GM10847 (cell line): ENCODE results near the gene CALU.

Experiments used
- POLR2A ChIP-seq: IDR thresholded peaks from 2 replicates; pipeline ENCODE4 v1.6.1; 2011; ENCODE audit not compliant: insufficient read length; ENCODE audit errors: extremely low read depth

CALU gene

DNA sequence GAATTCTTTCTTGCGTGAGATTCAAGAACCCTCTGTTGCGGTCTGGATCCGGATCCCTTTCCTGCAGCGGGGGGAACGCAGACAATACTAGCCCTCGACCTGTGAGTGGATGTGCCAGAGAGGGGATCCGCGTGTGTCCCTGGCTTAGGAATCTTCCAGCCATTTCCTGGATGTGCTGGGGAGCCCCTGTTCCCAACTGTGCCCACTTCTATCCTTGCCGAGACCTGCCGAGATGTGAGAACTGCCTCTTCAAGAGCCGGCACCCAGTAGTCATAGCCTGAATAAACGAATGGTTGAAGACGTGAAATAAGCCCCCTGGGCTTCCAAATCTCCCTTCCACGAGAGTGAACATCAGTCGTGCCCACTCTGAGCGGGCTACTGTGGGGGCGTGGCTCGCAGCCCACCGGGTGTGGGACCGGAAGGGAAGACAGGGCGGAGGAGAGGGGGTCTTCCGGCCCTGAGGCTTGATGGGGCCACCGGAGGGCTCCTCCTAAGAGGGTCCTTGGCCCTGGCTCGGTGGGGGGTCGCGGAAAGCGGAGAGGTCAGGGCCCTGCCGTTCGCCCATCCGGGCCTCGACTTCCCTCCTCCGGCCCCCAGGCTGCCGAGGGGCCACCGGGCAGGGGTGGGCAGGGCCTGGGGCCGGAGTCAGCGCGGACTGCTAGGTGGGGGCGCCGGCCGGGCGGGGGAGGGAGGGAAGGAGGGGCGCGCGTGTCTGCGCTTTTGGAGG lies 51.3 kb downstream of the CALU start:
- no peak for TF ChIP-seq POLR2A

DNA sequence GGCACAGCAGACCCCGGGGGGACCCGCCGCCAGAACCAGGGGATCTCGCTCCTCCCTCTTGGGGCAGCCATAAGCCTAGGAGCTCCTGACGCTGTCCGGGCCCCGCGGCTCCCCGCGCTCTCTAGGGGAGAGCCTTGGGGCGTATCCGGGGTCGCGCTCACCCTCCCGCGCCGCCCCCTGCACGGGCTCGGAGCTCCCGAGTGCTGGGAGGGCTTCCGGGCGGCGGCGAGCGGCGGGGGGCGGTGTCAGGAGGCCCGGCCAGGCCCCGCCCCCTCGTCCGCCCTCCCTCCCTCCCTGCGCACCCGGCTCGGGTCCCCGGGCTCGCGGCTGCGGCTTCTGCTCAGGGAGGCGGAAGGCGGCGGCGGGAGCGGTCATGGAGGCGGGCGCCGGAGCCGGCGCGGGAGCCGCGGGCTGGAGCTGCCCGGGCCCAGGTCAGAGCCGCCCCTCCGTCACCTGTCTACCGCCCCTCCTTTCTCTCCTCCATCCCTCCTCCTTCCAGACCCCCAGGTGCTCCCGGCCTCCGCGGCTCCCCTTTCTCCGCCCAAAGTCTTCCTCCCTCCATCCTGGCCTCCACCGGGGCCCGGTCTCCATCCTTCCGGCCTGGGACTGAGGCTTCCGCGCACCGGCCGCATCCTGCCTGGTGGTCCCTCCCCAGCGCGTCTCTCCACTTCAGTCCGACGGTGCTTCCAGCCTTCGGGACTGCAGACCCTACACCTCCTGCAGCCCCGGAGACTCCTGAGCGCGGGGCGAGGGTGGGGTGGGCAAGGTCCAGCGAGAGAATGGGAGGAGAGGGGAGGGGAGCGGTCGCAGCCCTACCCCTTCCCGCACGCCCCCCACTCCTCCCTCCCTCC lies 52.2 kb downstream of the CALU start, which contains the start of gene CCDC136:
CCDC136 (plus strand) TSS at position 848 of the 851 bp plus-strand sequence. CDS start 444 bp downstream, outside the sequence.
- no peak for TF ChIP-seq POLR2A

DNA sequence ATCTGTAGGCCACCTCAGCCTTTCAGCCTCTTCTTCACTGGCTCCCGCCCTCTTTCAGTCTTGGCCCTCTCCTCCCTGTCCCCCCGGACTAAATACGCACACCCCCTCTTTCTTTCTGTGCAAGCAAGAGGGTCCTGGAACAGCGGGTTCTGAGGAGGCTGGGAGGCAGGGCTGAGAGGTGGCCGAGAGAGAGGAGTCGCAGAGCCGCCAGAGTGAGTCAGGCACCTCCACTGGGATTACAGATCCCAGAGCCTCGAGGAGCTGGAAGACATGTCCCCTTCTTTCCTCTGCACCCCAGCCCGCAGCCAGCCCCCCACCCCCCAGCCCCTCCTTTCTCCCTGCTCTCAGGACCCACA lies 52.8 kb downstream of the CALU start:
- TF ChIP-seq POLR2A: no peak

DNA sequence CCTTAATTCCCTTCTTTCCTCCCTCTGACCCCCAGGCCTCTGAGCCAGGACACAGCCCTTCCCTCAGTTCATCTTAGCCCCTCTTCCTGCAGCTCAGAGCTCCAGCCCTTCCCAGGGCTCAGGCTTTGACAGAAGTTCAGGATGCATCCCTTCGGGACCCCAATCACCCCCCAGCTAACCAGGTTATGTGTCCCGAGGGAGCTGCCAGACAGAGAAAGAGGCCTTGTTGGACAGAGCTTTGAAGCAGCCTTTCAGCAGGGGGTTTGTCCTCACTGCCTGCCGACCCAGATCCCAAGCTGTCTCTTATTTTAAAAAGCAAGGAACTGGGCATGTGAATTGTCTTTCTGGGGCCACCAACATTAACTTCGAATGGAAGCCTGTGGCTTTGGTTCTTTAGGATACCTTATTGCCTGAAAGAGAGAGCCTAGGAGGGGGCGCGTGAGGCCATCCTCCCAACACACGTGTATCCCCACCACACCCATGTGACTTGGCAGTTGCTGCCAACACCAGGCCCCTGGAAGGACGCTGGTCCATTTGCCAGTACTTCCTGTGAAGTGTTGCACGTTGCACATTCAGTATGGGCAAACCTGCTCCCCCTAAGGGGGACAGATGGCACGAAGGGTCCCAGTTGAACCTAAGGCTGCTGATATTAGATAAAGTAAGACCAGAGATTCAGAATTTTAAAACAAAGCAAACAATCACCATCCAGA lies 53.5 kb downstream of the CALU start:
- TF ChIP-seq POLR2A: no peak

DNA sequence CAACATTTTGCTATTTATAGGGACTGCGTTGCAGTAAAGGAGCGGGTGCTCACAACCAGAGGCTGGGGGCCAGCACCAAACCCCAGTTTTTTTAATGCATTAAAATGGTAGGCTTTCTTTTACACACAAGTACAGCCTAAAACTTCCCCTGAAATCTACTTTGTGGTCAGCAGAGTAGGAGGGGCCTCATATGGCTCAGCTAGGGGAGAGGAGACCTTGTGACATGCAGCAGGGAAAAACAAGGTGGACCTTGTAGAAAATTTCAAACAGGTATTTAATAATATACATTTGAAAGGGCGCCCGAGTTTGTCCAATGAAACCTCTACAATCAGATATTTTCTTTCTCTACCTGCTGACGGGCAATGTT lies 54.0 kb downstream of the CALU start:
- TF ChIP-seq POLR2A: no peak

DNA sequence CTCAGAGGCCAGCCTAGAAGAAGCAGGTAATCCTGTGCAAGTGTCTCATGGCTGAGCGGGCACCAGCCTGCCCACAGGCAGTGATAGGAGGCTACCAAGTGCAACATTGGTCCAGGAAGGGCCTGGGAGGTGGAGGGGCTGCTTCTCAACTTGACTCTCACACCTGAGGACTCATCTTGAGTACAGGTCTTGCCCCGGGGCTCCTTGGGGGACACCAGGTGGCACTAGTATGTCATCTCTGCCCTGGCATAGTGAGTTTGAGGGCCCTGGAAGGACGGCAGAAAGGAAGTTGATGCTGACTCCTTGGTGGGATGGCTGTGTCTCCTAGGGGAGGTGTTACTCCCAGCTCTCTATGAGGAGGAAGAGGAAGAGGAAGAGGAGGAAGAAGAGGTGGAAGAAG lies 54.9 kb downstream of the CALU start:
- no peak for TF ChIP-seq POLR2A

DNA sequence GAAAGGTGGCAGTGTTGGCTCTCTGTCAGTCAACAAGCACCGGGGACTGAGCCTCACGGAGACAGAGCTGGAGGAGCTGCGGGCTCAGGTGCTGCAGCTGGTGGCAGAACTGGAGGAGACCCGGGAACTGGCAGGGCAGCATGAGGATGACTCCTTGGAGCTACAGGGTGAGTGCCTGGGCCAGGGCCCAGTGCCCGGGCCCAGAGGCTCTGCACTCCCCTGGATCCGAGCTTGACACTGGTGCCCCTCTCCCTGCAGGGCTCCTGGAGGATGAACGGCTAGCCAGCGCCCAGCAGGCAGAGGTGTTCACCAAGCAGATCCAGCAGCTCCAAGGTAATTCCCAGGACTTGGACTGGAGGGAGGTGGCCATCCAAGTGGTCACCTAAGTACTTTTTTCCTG lies 55.3 kb downstream of the CALU start:
- no peak for TF ChIP-seq POLR2A

DNA sequence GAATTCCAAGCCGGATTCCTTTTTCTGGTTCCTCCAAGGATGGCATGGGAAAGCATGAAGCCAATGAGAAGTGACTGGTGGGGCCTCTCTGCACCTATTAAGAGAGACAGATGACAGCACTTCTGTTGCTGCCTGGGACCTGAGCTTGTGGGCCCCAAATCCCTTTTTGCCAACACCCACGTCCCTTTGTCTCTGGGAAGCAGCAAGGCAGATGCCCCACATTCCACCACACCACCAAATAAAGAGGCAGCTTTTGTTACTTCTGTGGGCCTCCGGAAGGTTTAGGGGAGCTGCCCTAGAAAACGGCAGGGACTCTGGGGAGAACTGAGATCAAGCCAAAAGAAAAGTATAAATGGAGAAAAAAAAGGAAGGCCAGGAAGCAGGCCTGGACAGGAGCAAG lies 56.0 kb downstream of the CALU start:
- TF ChIP-seq POLR2A: no peak

DNA sequence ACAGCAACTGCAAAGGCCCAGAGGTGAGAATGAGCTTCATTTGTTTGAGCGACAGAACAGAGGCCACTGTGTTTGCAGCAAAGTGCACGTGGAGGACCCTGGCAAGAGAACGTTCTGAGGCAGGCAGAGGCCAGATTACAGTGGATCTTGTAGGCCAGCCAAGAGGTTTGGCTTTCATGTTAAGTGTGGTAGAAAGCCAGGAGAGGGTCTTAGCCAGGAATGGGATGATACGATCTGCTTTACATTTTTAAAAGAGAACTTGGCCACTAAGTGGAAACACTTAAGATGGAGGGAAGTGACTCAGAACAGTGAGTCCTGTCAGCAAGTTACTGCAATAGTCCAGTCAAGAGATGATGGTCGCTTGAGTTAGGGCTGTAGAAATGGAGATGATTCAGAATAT lies 57.2 kb downstream of the CALU start:
- no peak for TF ChIP-seq POLR2A

DNA sequence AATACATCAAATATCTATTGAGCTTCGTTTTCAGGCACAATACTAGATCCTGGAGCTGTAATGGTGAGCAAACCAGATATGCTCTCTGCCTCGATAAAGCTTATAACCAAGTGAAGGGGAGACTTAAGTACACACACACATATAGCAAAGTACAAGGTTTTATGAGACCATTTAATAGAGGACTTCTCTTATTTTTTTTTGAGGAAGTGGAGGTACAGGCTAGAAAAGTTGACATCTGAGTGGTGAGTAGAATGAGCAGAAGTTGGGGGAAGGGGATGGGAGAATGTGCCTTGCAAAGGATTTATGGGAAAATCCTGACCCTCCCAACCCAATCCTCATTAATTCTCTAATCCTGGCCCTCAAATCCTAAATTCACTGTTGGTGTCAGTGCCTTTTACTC lies 60.3 kb downstream of the CALU start:
- no peak for TF ChIP-seq POLR2A

DNA sequence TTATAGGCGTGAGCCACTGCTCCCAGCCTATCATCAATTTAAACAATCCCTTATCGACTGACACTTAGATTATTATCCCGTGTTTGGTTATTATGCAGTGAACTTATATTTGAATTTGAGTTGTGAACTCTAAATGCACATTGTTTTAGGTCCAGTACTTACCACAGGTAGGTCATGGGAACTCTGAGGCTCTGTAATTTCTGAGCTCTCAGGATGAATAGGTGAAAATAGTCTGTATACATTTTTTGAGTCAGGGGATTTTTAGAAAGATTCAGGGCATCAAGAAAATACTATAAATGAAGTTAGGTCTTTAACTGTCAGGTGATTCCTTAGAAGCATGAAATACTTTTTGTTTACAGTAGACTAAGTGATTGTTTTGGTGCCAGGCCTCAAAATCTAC lies 61.4 kb downstream of the CALU start:
- no peak for TF ChIP-seq POLR2A

DNA sequence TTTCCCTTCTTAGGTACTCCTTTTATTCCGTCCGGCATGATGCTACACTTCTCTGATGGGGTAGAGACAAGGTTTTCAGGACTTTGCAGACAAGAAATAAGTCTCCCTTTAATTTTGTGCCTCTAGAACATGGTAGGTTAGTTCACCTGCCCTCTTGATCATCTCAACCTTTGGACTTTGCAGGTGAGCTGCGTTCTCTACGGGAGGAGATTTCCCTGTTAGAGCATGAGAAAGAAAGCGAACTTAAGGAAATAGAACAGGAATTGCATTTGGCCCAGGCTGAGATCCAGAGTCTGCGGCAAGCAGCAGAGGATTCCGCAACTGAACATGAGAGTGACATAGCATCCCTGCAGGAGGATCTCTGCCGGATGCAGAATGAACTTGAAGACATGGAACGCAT lies 61.8 kb downstream of the CALU start:
- no peak for TF ChIP-seq POLR2A

DNA sequence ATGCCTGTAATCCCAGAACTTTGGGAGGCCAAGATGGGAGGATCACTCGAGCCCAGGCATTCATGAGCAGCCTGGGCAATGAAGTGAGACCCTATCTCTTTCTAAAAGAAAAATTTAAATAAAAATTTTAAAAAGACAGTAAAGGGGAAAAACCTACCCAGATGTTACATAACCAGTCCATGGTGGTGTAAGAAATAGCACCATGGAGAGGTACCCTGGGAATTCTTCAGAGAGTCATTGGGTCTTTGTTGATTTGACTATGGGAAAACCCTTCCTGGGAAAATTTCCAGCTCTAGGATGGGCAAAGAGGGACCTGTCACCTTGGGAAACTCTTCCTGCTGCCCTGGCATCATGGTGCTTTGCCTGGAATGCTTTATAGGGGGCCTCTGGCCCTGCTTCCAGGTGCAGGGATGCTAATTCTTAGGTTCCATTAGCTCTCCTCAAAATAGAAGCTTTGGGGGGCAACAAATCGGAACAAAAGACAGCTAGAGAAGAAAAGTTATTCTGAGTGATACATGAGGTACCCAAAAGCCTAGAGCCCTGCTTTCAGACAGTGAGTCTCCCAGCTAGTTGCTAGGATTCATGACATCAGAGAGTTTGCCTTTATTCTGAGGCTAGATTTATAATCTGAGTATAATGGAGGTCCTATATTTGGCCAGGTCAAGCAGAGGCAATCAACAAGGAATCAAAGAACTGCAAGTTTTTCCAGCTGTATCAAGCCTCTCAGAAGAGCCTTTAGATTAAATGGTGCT lies 62.7 kb downstream of the CALU start:
- TF ChIP-seq POLR2A: no peak

DNA sequence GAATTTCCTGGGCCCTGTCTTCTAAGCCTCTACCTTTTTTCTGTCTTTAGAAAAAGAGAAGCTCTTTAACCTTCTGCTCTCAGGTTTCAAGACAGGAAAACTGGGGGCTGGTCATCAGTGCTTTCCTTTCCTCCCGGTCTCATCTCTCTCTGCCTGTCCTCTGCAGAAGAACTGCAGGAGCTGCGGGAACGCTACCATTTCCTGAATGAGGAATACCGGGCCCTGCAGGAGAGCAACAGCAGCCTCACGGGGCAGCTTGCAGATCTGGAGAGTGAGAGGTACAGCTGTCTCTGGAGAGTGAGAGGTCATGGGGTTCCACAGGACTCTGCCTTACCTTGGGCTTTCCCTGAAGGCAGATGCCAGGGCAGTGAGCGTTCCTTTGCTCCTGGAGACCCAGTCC lies 65.3 kb downstream of the CALU start:
- TF ChIP-seq POLR2A: no peak

DNA sequence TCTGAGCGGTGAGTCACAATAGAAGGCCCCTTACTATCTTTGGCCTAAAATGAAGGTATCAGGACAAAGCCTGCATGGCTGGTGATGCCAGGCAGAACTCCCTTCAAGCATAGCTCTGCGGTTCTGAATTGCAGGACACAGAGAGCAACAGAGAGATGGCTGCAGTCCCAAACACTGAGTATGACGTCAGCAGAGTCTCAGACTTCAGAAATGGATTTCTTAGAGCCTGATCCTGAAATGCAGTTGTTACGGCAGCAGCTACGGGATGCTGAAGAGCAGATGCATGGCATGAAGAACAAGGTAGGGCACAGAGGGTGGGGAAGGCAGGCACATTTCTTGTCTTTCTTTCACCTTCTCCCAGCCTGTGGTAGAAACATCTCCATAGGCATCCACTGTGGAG lies 66.1 kb downstream of the CALU start:
- no peak for TF ChIP-seq POLR2A

DNA sequence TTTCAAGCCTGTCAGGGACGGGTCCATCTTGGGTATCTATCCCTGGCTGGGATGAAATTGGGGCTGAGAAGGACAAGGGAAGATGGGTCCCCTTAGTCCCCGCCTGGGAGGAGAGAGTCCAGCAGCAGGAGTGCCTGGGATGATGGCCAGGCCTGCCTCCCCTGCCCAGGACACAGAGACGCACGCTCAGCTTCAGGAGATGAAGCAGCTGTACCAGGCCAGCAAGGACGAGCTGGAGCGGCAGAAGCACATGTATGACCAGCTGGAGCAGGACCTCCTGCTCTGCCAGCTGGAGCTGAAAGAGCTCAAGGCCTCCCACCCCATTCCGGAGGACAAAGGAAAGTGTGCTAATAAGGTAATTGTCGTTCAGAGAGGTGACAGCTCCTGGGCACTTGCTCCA lies 68.0 kb downstream of the CALU start:
- no peak for TF ChIP-seq POLR2A

DNA sequence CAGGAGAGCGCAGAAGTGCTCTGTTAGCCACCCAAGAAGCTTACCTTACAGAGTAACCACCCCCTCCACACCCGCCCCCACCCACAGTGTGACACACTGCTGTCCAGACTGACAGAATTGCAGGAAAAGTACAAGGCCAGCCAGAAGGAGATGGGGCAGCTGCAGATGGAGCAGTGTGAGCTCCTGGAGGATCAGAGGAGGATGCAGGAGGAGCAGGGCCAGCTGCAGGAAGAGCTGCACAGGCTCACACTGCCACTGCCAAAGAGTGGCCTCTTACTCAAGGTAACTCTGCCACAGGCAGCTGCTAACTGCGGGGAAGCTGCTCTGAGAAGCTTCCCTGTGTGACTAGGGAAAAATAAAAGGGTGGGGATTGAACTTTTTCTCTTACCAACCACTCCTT lies 70.2 kb downstream of the CALU start:
- TF ChIP-seq POLR2A: no peak
